Activated T-cell treated with anti-CD3 and anti-CD28 coated beads, Interleukin-2, amount 50 U/mL, for 72 hours (primary cell): ENCODE measurements around the gene EAF2. TPM values are rescaled to one million over a fixed set of nuclear protein-coding genes. Genes with fewer than 3 reads are reported as not detected.
"Not testable (repeated sequence)": the region's sequence is repeated elsewhere in the genome, so short reads cannot be mapped to it uniquely, and the experiment has no call there.

Experiments used
- ATAC-seq, 2 donors: fragments of 150-1000 bp; cut with Tn5 transposase; replicated peaks in 1 of 2; 2 replicates each; pipeline ENCODE4 v1.10.0; 2021; ENCODE audit warnings: moderate library complexity in 2 of 2, mild to moderate bottlenecking in 1 of 2
- DNase-seq, 2 donors: peaks; one replicate each; pipeline ENCODE4 v3.0.0; 2021 to 2022; ENCODE audit warnings: mixed read lengths in 1 of 2
- H3K27ac Mint-ChIP-seq: one replicate; pipeline ENCODE4 v1.8.0; 2022; ENCODE audit warnings: mild to moderate bottlenecking, moderate library complexity, mixed read lengths
- H3K27me3 Mint-ChIP-seq: one replicate; pipeline ENCODE4 v1.8.0; 2022; ENCODE audit warnings: low read depth, mixed read lengths
- H3K36me3 Mint-ChIP-seq, 2 donors: one replicate each; pipeline ENCODE4 v1.8.0; 2022; ENCODE audit warnings: mixed read lengths in 2 of 2, mild to moderate bottlenecking in 1 of 2; ENCODE audit not compliant: insufficient read depth in 2 of 2
- H3K4me1 Mint-ChIP-seq: one replicate; pipeline ENCODE4 v1.8.0; 2022; ENCODE audit warnings: low read depth, mixed read lengths
- H3K4me3 Mint-ChIP-seq, 2 donors: one replicate each; pipeline ENCODE4 v1.8.0; 2022; ENCODE audit warnings: mild to moderate bottlenecking in 2 of 2, mixed read lengths in 2 of 2, moderate library complexity in 2 of 2
- H3K9me3 Mint-ChIP-seq, 2 donors: one replicate each; pipeline ENCODE4 v1.8.0; 2022; ENCODE audit warnings: mixed read lengths in 2 of 2
- total RNA-seq, 2 donors: library from RNA; stranded (reverse); gene quantifications; one replicate each; pipeline ENCODE4 v1.2.3, GENCODE V29; 2022

The EAF2 gene
- total RNA-seq, 2 donors from 2014 or later, result 14.2 to 17.9 TPM

GRCh38 chr3:121822973-121823372 lies 12.0 kb upstream of the EAF2 start:
- no peak for DNase-seq
- no peaks in the 10 kb centered on the region for H3K4me1 Mint-ChIP-seq
- no peaks in the 10 kb centered on the region for H3K27me3 Mint-ChIP-seq
- H3K27ac Mint-ChIP-seq, result peak overlapping the region; percentile 76
- H3K9me3 Mint-ChIP-seq, result peaks cover 3 to 5% of the 10 kb centered on the region in 2 donors
- no peak for ATAC-seq
- peaks cover 26 to 74% of the 10 kb centered on the region in 2 donors for H3K36me3 Mint-ChIP-seq
- no peak overlapping the region for H3K4me3 Mint-ChIP-seq

- Mint-ChIP-seq H3K4me1 (peaks cover 57% of the 10 kb centered on the region), H3K36me3 (peaks cover 4 to 27% of the 10 kb centered on the region in 2 donors), H3K27me3 (no peaks in the 10 kb centered on the region), H3K27ac (peak overlapping the region; percentile 72), H3K9me3 (no peaks in the 10 kb centered on the region), H3K4me3 (peak overlapping the region; percentile 87 to 90)
- ATAC-seq (no peak), DNase-seq (peak; percentile 1 to 8)
Measured at GRCh38 chr3:121834157-121834670, 795 bp upstream of the EAF2 start.

GRCh38 chr3:121835465-121835801 lies 424 bp downstream of the EAF2 start:
- H3K9me3 Mint-ChIP-seq, result no peaks in the 10 kb centered on the region
- peaks cover 2 to 27% of the 10 kb centered on the region in 2 donors for H3K36me3 Mint-ChIP-seq
- peak overlapping the region; percentile 87 to 90 for H3K4me3 Mint-ChIP-seq
- H3K4me1 Mint-ChIP-seq, result peaks cover 57% of the 10 kb centered on the region
- ATAC-seq (peak in 1 of 2 donors; percentile 14), DNase-seq (no peak)
- H3K27me3 Mint-ChIP-seq, result no peaks in the 10 kb centered on the region
- peak overlapping the region; percentile 87 for H3K27ac Mint-ChIP-seq

- H3K4me1 Mint-ChIP-seq, result peaks cover 50% of the 10 kb centered on the region
- no peak for ATAC-seq
Measured at GRCh38 chr3:121836064-121836463, 1.1 kb downstream of the EAF2 start.

GRCh38 chr3:121836481-121836880 lies 1.5 kb downstream of the EAF2 start:
- DNase-seq, result no peak
- Mint-ChIP-seq H3K27ac (peak overlapping the region; percentile 16), H3K4me1 (peaks cover 47% of the 10 kb centered on the region), H3K4me3 (peak overlapping the region; percentile 87 to 90), H3K9me3 (no peaks in the 10 kb centered on the region), H3K36me3 (peaks cover 2 to 21% of the 10 kb centered on the region in 2 donors), H3K27me3 (no peaks in the 10 kb centered on the region)
- no peak for ATAC-seq

More at GRCh38 chr3:121836064-121836463, 1.1 kb downstream of the EAF2 start:
- H3K36me3 Mint-ChIP-seq, result peaks cover 2 to 23% of the 10 kb centered on the region in 2 donors
- DNase-seq, result no peak
- H3K27ac Mint-ChIP-seq, result peak overlapping the region; percentile 87
- no peaks in the 10 kb centered on the region for H3K9me3 Mint-ChIP-seq
- H3K27me3 Mint-ChIP-seq, result no peaks in the 10 kb centered on the region
- peak overlapping the region; percentile 87 to 90 for H3K4me3 Mint-ChIP-seq

- Mint-ChIP-seq H3K27ac (no peak overlapping the region), H3K4me1 (peaks cover 19% of the 10 kb centered on the region), H3K27me3 (no peaks in the 10 kb centered on the region), H3K36me3 (peaks cover 0 to 2% of the 10 kb centered on the region in 2 donors), H3K4me3 (no peak overlapping the region), H3K9me3 (no peaks in the 10 kb centered on the region)
- DNase-seq, result no peak
- no peak for ATAC-seq
Measured at GRCh38 chr3:121839962-121840361, 5.0 kb downstream of the EAF2 start.

- H3K9me3 Mint-ChIP-seq, result no peaks in the 10 kb centered on the region
- no peaks in the 10 kb centered on the region for H3K27me3 Mint-ChIP-seq
- no peak overlapping the region for H3K4me3 Mint-ChIP-seq
- no peaks in the 10 kb centered on the region for H3K4me1 Mint-ChIP-seq
- no peak overlapping the region for H3K27ac Mint-ChIP-seq
- ATAC-seq (no peak), DNase-seq (no peak)
- H3K36me3 Mint-ChIP-seq, result peaks cover 0 to 2% of the 10 kb centered on the region in 2 donors
Measured at GRCh38 chr3:121844892-121845291, 9.9 kb downstream of the EAF2 start.

- no peaks in the 10 kb centered on the region for H3K9me3 Mint-ChIP-seq
- no peak overlapping the region for H3K4me3 Mint-ChIP-seq
- H3K27ac Mint-ChIP-seq, result no peak overlapping the region
- DNase-seq, result no peak
- H3K4me1 Mint-ChIP-seq, result no peaks in the 10 kb centered on the region
- H3K27me3 Mint-ChIP-seq, result no peaks in the 10 kb centered on the region
- H3K36me3 Mint-ChIP-seq, result peaks cover 0 to 3% of the 10 kb centered on the region in 2 donors
- no peak for ATAC-seq
Measured at GRCh38 chr3:121852256-121852655, 17.2 kb downstream of the EAF2 start.

GRCh38 chr3:121855555-121855954 lies 20.5 kb downstream of the EAF2 start:
- H3K27ac Mint-ChIP-seq, result no peak overlapping the region
- peaks cover 4 to 7% of the 10 kb centered on the region in 2 donors for H3K36me3 Mint-ChIP-seq
- no peaks in the 10 kb centered on the region for H3K9me3 Mint-ChIP-seq
- no peaks in the 10 kb centered on the region for H3K4me1 Mint-ChIP-seq
- H3K4me3 Mint-ChIP-seq, result no peak overlapping the region
- DNase-seq (peak in 1 of 2 donors; percentile 11), ATAC-seq (no peak)
- no peaks in the 10 kb centered on the region for H3K27me3 Mint-ChIP-seq

GRCh38 chr3:121857778-121858177 lies 22.8 kb downstream of the EAF2 start:
- H3K36me3 Mint-ChIP-seq, result peaks cover 4 to 11% of the 10 kb centered on the region in 2 donors
- H3K9me3 Mint-ChIP-seq, DNase-seq, H3K27ac Mint-ChIP-seq, H3K27me3 Mint-ChIP-seq, ATAC-seq, H3K4me1 Mint-ChIP-seq, H3K4me3 Mint-ChIP-seq: not testable (repeated sequence)

GRCh38 chr3:121863247-121863646 lies 28.2 kb downstream of the EAF2 start:
- not testable (repeated sequence) for ATAC-seq, H3K4me3 Mint-ChIP-seq, H3K36me3 Mint-ChIP-seq, H3K27ac Mint-ChIP-seq, H3K4me1 Mint-ChIP-seq, DNase-seq, H3K9me3 Mint-ChIP-seq, H3K27me3 Mint-ChIP-seq

GRCh38 chr3:121863801-121864200 lies 28.8 kb downstream of the EAF2 start:
- peaks cover 0 to 4% of the 10 kb centered on the region in 2 donors for H3K36me3 Mint-ChIP-seq
- no peak overlapping the region for H3K27ac Mint-ChIP-seq
- no peak overlapping the region for H3K4me3 Mint-ChIP-seq
- no peaks in the 10 kb centered on the region for H3K4me1 Mint-ChIP-seq
- ATAC-seq, result no peak
- no peak for DNase-seq
- H3K9me3 Mint-ChIP-seq, result peaks cover 0 to 3% of the 10 kb centered on the region in 2 donors
- H3K27me3 Mint-ChIP-seq, result no peaks in the 10 kb centered on the region

GRCh38 chr3:121869736-121870135 lies 34.7 kb downstream of the EAF2 start:
- no peak overlapping the region for H3K4me3 Mint-ChIP-seq
- ATAC-seq, result no peak
- DNase-seq, result no peak
- peaks cover 0 to 5% of the 10 kb centered on the region in 2 donors for H3K36me3 Mint-ChIP-seq
- no peak overlapping the region for H3K27ac Mint-ChIP-seq
- H3K4me1 Mint-ChIP-seq, result no peaks in the 10 kb centered on the region
- H3K9me3 Mint-ChIP-seq, result no peaks in the 10 kb centered on the region
- H3K27me3 Mint-ChIP-seq, result no peaks in the 10 kb centered on the region

GRCh38 chr3:121870717-121871116 lies 35.7 kb downstream of the EAF2 start:
- ATAC-seq (no peak), DNase-seq (no peak)
- no peaks in the 10 kb centered on the region for H3K4me1 Mint-ChIP-seq
- H3K27ac Mint-ChIP-seq, result no peak overlapping the region
- no peaks in the 10 kb centered on the region for H3K9me3 Mint-ChIP-seq
- peaks cover 0 to 5% of the 10 kb centered on the region in 2 donors for H3K36me3 Mint-ChIP-seq
- H3K27me3 Mint-ChIP-seq, result no peaks in the 10 kb centered on the region
- no peak overlapping the region for H3K4me3 Mint-ChIP-seq
